Sigmoid colon (tissue), 7 donors: ENCODE results near the gene NIN. TPM values are rescaled to one million over a fixed set of nuclear protein-coding genes. Genes with fewer than 3 reads are reported as not detected.

Experiments
- DNase-seq: peaks from one replicate; pipeline ENCODE4 v3.0.0-alpha.2; 2019
- H3K27ac ChIP-seq, 4 donors: fragments of 200-600 bp; sonication (generic); one replicate each; pipeline ENCODE4 v1.5.1; 2016 to 2019; ENCODE audit warnings: mild to moderate bottlenecking in 1 of 4
- H3K27me3 ChIP-seq, 3 donors: fragments of 200-600 bp; sonication (generic); one replicate each; pipeline ENCODE4 v1.5.1; 2019; ENCODE audit warnings: mild to moderate bottlenecking in 1 of 3
- H3K36me3 ChIP-seq, 4 donors: fragments of 200-600 bp; sonication (generic); one replicate each; pipeline ENCODE4 v1.5.1; 2016 to 2019
- H3K4me1 ChIP-seq, 4 donors: fragments of 200-600 bp; sonication (generic); one replicate each; pipeline ENCODE4 v1.5.1; 2017 to 2019
- H3K4me3 ChIP-seq, 4 donors: fragments of 200-600 bp; sonication (generic); one replicate each; pipeline ENCODE4 v1.5.1; 2017 to 2019; ENCODE audit warnings: mild to moderate bottlenecking in 2 of 4, moderate library complexity in 1 of 4
- H3K9me3 ChIP-seq, 4 donors: fragments of 200-600 bp in 3 of 4; sonication (generic) in 3 of 4; one replicate each; pipeline versions ENCODE4 v1.5.1 to v1.6.1; 2013 to 2019
- EP300 ChIP-seq, 4 donors: sonication (generic); formaldehyde crosslinking; IDR thresholded peaks; one replicate each; pipeline ENCODE4 v1.6.1; 2017; ENCODE audit warnings: antibody characterized with exemption in 4 of 4
- POLR2A ChIP-seq, 2 donors: fragments of 450-650 bp; IDR thresholded peaks; one replicate each; pipeline ENCODE4 v1.6.1; 2016; ENCODE audit warnings: antibody characterized with exemption in 2 of 2, mild to moderate bottlenecking in 2 of 2, moderate library complexity in 2 of 2
- POLR2AphosphoS5 ChIP-seq, 4 donors: sonication (generic); formaldehyde crosslinking; IDR thresholded peaks; one replicate each; pipeline ENCODE4 v1.6.1; 2017; ENCODE audit warnings: antibody characterized with exemption in 4 of 4
- WGBS, 2 donors: extraction: QIAGEN DNeasy Blood & Tissue Kit; methylation state at CpG; one replicate each; pipeline ENCODE4 v1.1.7; 2013; 5-methylcytosine and 5-hydroxymethylcytosine counted together
- intact Hi-C: fragments of 100-400 bp; cut with DNase I; formaldehyde crosslinking; loops from one replicate; pipeline ENCODE4 v1.15.1; 2023
- polyA plus RNA-seq, 3 donors: library from polyadenylated mRNA; stranded (reverse); fragments of 200-250 nt; gene quantifications; one replicate each; pipeline ENCODE4 v1.2.3, GENCODE V29; 2013
- total RNA-seq, 4 donors: library from RNA; depleted of rRNA; stranded (reverse); fragments of >200 nt; gene quantifications; one replicate each; pipeline ENCODE4 v1.1.0, GENCODE V29; 2016
- TF ChIP-seq, protein P1 (sequence below), 4 experiments: fragments of 450-650 bp in 3 of 4; fragments of 200-600 bp in 1 of 4; IDR thresholded peaks; one replicate each; pipeline ENCODE4 v1.5.1; 2016 to 2019; ENCODE audit warnings: antibody characterized with exemption in 4 of 4, mild to moderate bottlenecking in 3 of 4, moderate library complexity in 2 of 4
- donor health status: healthy with polysubstance abuse.
- donor health status: Bipolar disorder and iron deficiency.
- donor health status: healthy.

Gene NIN
- total and polyA plus RNA-seq, 7 donors, result 3.6 to 38.2 (median 20.7) TPM

- DNase-seq, result no peak
- intact Hi-C loops, result no loop called here
- Histone ChIP-seq H3K4me1 (peaks cover 0 to 5% (median 0%) of the 10 kb centered on the region in 4 donors), H3K27me3 (no peaks in the 10 kb centered on the region), H3K36me3 (peaks cover 0 to 73% (median 11%) of the 10 kb centered on the region in 4 donors), H3K27ac (no peak overlapping the region), H3K4me3 (no peak overlapping the region), H3K9me3 (no peaks in the 10 kb centered on the region)
- TF ChIP-seq POLR2A (IDR thresholded peaks at IDR 0.05), result no peak
- TF ChIP-seq EP300 (IDR thresholded peaks at IDR 0.05), result no peak
- TF ChIP-seq, protein P1, sequence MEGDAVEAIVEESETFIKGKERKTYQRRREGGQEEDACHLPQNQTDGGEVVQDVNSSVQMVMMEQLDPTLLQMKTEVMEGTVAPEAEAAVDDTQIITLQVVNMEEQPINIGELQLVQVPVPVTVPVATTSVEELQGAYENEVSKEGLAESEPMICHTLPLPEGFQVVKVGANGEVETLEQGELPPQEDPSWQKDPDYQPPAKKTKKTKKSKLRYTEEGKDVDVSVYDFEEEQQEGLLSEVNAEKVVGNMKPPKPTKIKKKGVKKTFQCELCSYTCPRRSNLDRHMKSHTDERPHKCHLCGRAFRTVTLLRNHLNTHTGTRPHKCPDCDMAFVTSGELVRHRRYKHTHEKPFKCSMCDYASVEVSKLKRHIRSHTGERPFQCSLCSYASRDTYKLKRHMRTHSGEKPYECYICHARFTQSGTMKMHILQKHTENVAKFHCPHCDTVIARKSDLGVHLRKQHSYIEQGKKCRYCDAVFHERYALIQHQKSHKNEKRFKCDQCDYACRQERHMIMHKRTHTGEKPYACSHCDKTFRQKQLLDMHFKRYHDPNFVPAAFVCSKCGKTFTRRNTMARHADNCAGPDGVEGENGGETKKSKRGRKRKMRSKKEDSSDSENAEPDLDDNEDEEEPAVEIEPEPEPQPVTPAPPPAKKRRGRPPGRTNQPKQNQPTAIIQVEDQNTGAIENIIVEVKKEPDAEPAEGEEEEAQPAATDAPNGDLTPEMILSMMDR (IDR thresholded peaks at IDR 0.05), result no peak
- no peak for TF ChIP-seq POLR2AphosphoS5 (IDR thresholded peaks at IDR 0.05)
- WGBS, 2 donors, result 92 to 97% methylated on average over 5 of the region's 5 CpGs
These were observed 85.4 kb downstream of the NIN start for GRCh38 chr14:50745401-50746058.

GRCh38 chr14:50744231-50744630 is 86.7 kb downstream of the NIN start:
- 83 to 88% methylated on average over 3 of the region's 3 CpGs for WGBS, 2 donors
- H3K4me1 ChIP-seq, result peaks cover 0 to 13% (median 0%) of the 10 kb centered on the region in 4 donors
- peaks cover 0 to 61% (median 10%) of the 10 kb centered on the region in 4 donors for H3K36me3 ChIP-seq
- no peak for DNase-seq
- H3K4me3 ChIP-seq, result no peak overlapping the region
- H3K9me3 ChIP-seq, result no peaks in the 10 kb centered on the region
- TF ChIP-seq POLR2A (IDR thresholded peaks at IDR 0.05) (no peak), EP300 (IDR thresholded peaks at IDR 0.05) (no peak), POLR2AphosphoS5 (IDR thresholded peaks at IDR 0.05) (no peak)
- TF ChIP-seq, protein P1 (IDR thresholded peaks at IDR 0.05), result no peak
- H3K27me3 ChIP-seq, result no peaks in the 10 kb centered on the region
- H3K27ac ChIP-seq, result no peak overlapping the region
- intact Hi-C loops, result no loop called here

DNA sequence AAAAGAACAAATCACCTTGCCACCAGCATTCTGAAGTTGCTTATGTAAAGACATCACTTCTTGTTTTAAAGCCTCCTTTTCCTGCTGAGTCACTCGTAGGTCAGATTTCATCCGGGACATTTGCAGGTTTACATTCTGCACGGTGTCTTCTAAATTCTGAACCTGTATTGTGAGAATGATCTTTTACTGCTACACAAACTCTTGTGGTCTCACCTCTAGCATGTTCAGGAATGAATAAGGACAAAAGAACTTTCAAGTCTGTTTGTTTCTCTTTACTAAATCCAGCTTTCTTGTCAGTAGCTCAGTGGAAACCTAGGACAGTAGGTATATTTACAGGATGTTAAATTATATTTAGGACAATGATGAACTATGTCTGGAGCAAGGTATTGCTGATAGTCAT is 89.4 kb downstream of the NIN start:
- H3K9me3 ChIP-seq, result no peaks in the 10 kb centered on the region
- 53 to 81% methylated on average over 3 of the region's 3 CpGs for WGBS, 2 donors
- H3K4me1 ChIP-seq, result peaks cover 0 to 14% (median 0%) of the 10 kb centered on the region in 4 donors
- H3K27ac ChIP-seq, result no peak overlapping the region
- no peak for DNase-seq
- H3K4me3 ChIP-seq, result no peak overlapping the region
- H3K36me3 ChIP-seq, result peaks cover 0 to 57% (median 7%) of the 10 kb centered on the region in 4 donors
- TF ChIP-seq, protein P1 (IDR thresholded peaks at IDR 0.05), result no peak
- TF ChIP-seq POLR2AphosphoS5 (IDR thresholded peaks at IDR 0.05), result no peak
- no peak for TF ChIP-seq POLR2A (IDR thresholded peaks at IDR 0.05)
- TF ChIP-seq EP300 (IDR thresholded peaks at IDR 0.05), result no peak
- intact Hi-C loops, result no loop called here
- H3K27me3 ChIP-seq, result no peaks in the 10 kb centered on the region

DNA sequence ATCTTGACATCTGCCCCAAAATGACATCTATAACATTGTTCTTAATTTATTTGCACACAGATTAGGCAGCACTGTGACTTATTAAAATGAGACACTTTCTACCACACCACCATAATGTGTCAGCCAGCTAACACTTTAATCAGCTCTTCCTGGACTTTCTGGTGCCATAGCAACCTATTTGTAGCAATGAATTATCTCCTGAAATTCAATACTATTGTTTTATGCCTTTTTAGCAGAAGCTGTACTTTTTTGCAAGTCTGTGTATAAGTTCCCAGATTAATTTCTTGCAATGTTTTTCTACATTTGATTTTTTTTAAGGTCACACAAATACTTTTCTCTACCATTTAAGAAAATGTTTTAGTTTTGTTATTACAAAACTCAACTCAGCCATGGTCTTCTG is 90.1 kb downstream of the NIN start:
- DNase-seq, result no peak
- intact Hi-C loops, result no loop called here
- no peak overlapping the region for H3K4me3 ChIP-seq
- TF ChIP-seq, protein P1 (IDR thresholded peaks at IDR 0.05), result no peak
- TF ChIP-seq POLR2AphosphoS5 (IDR thresholded peaks at IDR 0.05) (no peak), POLR2A (IDR thresholded peaks at IDR 0.05) (no peak), EP300 (IDR thresholded peaks at IDR 0.05) (no peak)
- H3K9me3 ChIP-seq, result no peaks in the 10 kb centered on the region
- H3K4me1 ChIP-seq, result peaks cover 0 to 14% (median 0%) of the 10 kb centered on the region in 4 donors
- H3K27me3 ChIP-seq, result no peaks in the 10 kb centered on the region
- H3K27ac ChIP-seq, result peak overlapping the region in 2 of 4 donors; percentile 46 to 52
- peaks cover 0 to 51% (median 7%) of the 10 kb centered on the region in 4 donors for H3K36me3 ChIP-seq
